GM19099 (cell line): ENCODE data around the gene GPAM.
A peak's percentile ranks its signal among the peaks of the same experiment; 100 is the strongest.

Experiments
- POLR2A ChIP-seq: IDR thresholded peaks from 3 replicates; pipeline ENCODE4 v1.6.1; 2011; ENCODE audit warnings: low read depth; ENCODE audit not compliant: insufficient read length; ENCODE audit errors: extremely low read depth

Gene GPAM, protein sequence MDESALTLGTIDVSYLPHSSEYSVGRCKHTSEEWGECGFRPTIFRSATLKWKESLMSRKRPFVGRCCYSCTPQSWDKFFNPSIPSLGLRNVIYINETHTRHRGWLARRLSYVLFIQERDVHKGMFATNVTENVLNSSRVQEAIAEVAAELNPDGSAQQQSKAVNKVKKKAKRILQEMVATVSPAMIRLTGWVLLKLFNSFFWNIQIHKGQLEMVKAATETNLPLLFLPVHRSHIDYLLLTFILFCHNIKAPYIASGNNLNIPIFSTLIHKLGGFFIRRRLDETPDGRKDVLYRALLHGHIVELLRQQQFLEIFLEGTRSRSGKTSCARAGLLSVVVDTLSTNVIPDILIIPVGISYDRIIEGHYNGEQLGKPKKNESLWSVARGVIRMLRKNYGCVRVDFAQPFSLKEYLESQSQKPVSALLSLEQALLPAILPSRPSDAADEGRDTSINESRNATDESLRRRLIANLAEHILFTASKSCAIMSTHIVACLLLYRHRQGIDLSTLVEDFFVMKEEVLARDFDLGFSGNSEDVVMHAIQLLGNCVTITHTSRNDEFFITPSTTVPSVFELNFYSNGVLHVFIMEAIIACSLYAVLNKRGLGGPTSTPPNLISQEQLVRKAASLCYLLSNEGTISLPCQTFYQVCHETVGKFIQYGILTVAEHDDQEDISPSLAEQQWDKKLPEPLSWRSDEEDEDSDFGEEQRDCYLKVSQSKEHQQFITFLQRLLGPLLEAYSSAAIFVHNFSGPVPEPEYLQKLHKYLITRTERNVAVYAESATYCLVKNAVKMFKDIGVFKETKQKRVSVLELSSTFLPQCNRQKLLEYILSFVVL

DNA sequence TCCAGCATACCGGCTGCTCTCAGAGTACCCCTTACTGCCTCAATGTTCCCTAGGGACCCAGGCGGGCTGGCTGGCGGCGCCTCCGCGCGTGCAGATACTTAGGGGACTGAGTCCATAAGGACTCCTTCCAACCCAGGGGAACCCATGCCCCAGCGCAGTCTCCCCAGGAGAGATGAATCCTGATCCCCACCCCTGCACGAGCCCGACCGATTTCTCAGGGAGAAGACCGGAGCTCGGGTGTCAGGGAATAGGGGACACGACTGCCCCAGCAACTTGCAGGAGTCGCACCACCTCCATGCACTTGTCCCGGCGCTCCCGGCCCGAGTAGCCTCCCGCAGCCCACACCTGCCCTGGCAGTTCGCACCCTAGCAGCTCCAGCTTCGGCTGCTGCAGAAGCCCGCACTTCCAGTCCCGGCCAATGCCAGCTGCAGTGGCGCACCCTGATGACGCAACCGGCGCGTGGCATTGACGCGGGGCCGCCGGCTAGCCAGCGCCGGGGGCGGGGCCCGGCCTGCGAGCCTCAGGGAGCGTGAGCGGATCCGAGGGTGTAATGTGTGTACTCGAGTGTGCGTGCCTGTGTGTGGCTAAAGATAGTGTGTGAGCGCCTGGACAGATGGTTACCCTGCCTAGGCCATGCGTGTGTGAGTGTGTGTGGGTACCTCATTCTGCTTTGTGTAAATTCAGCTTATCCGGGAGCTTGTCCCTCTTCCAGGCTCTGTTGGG is at the start of gene GPAM:
GPAM (minus strand) TSS at position 437 of the 723 bp plus-strand sequence. CDS start 1,981 bp downstream, outside the sequence.
- TF ChIP-seq POLR2A, result peak; percentile 89

DNA sequence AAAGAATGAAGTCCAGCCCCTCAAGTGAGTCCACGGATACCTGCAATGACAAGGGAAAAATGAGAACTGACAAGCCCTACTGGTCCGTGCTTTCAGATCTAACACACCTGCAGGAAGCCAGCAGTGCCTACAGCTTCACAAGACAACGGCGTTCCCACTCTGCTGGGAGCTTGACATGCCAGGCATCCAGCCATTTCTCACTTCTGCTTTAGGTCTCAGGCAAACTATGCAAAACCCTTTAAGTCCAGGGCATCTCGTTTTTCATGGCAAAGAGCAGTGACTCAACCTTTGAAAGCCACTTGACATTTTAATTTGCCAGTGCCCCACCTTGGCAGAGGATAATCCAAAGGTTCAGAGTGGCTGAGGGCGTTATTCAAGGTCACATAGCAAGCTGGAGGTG is 49.1 kb upstream of the GPAM start:
- TF ChIP-seq POLR2A, result no peak

DNA sequence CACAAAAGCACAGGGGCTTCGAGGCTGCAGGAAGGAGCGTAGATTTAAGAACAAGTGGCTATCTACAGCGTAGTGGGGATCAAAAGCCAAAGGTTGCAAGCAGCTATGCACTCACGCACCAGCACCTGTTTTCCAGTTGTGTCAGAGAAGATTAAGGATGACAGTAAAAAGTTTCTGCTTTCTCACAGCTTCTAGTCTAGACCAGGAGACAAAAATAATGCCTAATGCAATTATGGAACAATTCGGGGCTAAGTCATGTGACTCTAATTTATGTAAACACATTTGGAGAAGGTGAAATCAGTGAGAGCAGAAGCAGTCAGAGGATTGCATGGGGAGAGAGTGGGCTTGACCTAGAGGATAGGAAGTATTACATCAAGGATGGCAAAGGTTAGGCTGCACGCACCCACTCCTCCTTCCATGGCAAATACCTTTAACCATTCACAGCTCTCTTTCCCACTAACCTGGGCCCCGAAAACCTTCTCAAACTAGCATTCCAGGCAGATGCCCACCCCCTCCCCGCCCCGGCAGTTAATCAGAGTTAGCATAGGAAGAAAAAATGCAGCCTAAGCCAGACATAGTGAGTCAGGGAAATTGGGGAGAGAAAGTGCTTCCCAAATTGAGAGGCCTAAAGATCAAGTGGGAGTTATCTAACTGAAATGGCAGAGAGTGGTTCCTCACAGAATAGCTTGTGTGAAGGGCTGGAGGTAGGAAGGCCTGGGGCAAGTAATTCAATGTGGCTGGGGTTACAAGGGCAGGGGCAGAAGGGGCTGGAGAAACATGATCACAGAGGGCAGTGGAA is 48.2 kb upstream of the GPAM start:
- TF ChIP-seq POLR2A, result no peak

DNA sequence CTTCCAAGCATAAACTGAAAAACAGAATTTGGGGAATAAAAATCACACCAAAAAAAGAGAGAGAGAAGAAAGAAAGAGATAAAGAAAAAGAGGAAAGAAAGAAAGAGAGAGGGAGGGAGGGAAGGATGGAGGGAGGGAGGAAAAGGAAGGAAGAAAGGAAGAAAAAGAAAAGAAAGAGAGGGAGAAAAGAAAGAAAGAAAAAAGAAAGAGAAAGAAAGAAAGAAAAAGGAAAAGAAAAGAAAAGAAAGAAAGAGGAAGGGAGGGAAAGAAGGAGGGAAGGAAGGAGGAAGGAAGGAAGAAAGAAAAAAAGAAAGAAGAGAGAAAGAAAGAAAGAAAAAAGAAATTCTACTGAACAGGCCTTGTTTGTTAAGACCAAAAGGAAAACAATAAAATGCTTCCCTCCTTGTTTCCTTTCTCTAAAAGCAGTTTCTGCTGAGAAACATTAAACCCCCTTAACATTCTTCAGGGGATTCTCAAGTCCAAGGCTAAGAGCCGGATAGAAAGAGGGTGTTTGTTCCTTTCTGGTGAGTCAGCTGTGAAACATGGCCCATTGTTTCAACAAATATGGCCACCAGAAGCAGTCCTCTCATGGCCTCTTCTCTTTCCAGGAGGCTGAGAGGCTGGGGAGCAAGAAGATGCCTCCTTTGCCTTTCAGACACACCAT is 46.9 kb upstream of the GPAM start:
- TF ChIP-seq POLR2A, result no peak

DNA sequence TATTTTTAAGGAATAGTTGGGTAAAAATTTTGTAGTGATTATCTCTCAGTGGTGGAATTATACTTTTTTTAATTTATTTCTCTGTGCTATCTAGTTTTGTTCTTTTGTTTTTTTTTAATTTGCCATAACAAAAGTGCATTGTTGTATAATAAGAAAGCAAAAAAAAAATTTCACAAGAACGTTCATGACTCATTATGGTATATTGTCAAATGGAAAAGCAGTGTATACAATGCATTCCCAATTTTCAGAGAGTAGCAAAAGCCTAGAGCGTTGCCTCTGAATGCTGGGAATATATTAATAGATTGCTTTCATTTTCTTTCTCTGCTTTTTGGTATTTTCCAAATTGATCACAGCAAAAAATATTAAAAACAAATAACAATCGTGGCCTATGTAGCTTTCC is 46.3 kb upstream of the GPAM start:
- TF ChIP-seq POLR2A, result no peak

DNA sequence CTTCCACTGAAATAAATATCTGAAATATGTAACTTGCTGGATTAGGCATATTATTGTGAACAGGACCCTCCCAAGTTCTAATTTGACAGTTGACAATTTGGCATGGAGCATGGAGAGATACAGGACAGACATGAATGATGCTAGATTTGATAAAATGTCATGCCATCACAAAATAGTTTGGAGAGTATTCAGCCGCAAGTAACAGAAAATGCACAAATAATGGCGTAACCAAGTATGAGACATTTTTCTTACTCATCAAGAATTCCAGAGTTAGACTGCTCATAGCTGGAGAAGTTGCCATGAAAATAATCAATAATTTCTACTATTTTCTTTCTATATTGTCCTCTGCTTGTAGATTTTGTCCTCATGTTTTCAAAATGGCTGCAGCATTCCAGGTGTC is 45.5 kb upstream of the GPAM start:
- no peak for TF ChIP-seq POLR2A

DNA sequence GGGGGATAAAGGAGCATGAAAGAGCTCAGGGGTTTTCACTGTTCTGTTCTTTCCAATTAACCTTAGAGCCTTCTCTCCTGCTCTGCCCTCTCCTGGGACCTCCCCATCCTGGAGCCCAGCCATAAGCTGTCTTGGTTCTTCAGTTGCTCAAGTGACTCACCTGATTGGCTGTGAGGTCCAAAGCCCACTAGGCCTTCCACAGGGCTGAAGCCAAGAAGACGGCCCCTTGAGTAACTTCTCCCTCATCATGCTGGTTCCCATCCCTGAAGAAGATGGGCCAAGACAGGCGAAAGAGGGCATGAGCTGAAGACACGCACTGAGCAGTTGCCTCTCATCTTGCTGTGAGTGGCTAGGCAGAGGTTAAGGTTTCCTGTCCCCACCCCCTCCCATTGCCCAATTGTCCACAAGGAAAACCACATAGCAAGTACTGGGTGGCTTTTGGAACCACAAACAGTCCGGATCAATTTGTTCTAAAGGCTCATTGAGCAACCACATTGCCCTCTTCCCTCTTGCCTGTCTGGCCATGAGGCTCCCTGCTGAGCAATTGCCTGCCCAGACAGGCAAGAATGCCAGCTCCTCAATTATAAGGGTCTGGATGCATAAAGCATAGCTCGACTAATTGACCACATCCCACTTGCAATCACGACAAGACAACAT is 43.9 kb upstream of the GPAM start:
- TF ChIP-seq POLR2A, result no peak

DNA sequence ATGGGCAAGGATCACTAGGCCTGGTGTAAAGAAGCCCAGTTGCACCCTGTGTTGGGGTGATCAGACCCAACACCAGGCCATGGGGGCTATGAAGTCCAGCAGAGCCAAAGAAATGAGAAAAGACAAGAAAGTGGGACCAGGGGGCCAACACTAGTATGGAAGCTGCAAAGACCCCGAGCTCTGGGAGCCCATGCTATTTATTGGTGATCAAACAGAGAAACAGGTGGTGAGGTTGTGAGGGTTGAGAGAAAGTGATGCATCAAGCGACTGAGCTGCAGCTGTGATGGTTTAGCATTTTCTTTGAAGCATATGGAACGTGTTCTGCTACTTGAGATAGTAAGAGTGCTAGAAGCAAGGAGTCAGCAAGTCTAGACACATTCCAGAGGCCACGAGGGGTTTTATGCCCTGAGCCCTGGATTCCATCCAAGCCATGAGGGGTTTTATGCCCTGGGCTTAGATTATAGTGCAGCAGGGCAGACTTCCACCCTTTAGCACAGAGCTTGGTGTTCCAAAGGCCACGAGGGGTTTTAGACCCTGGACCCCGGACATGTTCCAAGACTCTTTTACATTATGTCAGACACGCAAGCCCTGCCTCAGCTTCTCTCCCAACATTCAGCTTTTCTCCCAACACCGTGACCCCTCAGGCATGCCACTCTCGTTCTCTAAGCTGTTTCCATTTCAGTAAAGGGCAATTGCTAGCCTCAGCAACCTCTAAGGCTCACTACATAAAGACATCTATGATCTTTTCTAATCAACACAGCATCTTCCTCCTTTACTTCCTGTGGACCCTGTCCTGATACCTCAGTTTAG is 43.1 kb upstream of the GPAM start:
- no peak for TF ChIP-seq POLR2A

DNA sequence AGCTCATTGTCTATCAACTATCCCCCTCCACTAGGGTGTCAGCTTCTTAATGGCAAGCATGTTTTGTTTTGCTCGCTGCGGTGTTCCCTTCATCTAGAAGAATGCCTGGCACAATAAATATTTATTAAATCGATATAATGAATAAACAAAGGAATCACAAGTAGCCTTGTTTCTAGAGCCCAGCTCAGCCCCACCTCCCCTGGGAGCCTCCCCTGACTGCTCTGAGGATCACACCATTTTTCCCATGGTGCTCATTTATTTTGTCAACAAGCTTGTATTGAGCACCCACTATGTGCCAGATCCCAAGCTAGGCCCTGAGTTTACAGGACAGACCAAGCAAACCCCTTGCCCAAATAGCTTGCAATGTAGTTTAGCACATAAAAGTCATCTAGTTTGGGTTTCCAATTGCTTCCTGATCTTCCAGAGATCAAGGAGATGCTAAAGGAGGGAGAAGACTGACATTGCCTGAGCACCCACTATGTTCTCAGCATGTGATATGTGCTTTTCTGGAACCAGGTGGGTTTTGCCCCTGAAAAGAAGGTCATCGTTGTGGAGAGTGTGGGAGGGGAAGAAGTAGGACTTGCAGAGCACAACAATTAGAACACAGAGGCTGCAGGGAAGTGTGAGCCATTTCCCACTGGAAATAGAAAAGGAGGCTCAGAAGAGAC is 42.3 kb upstream of the GPAM start:
- TF ChIP-seq POLR2A, result no peak

DNA sequence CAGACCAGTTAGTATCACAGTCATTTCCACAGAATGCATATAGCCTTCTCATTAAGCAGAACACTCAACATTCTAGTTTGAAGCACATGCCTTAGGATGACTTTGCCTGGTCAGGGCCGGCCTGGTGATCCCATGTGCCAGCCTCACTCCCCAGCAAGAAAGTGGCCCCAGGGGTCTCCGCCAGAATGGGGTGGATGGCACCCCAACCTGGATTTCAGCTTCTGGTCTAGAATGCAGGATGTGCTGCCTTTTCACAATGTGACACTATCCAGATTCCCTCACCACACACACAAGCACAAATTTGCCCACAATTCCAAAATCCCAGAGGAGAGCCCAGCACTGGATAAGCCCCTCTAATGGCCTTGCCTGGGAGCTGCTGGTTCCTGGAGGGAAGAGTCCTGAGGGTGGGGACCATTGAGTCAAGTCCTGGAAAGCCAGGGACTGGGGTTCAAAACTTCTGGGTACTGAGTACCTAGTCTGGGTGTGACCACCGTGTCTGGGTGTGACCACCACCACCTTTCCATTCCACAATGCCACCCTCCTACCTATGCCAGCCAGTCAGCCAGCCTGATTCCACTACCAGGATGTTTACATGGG is 41.5 kb upstream of the GPAM start:
- no peak for TF ChIP-seq POLR2A

DNA sequence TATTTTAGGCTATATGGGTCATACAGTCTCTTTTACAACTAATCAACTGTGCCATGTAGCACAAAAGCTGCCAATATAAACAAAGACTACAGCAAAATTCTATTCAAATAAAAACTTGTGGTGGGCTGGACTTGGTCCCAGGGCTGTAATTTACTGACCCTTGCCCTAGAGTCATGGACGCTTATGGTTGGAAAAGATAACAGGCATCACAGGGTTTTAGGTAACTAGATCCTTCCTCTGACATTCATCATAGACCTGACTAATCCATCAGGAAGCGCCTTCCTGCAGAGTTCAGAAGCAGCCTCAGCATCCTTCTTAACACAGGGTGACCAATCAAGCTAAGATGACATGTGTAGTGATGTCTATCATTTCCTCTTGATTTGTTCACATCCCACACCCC is 40.2 kb upstream of the GPAM start:
- no peak for TF ChIP-seq POLR2A

DNA sequence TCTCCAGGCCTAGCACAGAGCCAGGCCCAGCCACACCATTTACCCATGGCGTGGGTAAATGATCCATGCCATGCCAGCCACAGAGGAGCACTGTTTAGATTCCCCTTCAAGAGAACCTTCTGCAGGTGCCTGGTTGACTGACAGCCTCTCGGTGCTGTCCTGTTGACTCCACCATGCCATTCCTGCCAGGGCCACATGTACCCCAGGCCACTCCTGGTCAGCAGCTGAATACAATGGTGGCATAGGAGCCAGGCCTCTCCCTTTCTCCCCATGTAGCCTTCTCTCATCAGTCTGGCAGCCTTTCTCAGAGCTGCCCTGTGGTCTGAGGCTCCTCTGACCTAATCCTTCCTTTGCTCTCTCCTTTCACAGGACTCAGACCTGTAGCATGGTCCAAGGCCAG is 39.2 kb upstream of the GPAM start:
- TF ChIP-seq POLR2A, result no peak
